B cell (primary cell): ENCODE measurements around the gene RPA3. TPM values are rescaled to one million over a fixed set of nuclear protein-coding genes. Genes with fewer than 3 reads are reported as not detected.

Experiments used
- ATAC-seq: fragments of 200-7000 bp; cut with Tn5 transposase; one replicate; pipeline ENCODE4 v1.10.0; 2021; ENCODE audit warnings: low read depth, mild to moderate bottlenecking, moderate number of reproducible peaks, moderate library complexity
- CTCF ChIA-PET: fragments of 350-600 bp; sonication (Branson Sonifier 250); formaldehyde crosslinking; loops from one replicate; lab custom pipeline; 2021; ENCODE audit warnings: antibody characterized with exemption, inconsistent platforms; lab: Charles Lee
- POLR2A ChIA-PET: fragments of 350-600 bp; sonication (Branson Sonifier 250); formaldehyde crosslinking; loops from one replicate; lab custom pipeline; 2021; ENCODE audit warnings: antibody characterized with exemption; lab: Charles Lee
- DNase-seq: peaks from one replicate; pipeline ENCODE4 v3.0.0; 2013
- H2AFZ ChIP-seq: 2 replicates; pipeline ENCODE4 v1.6.1; 2012; ENCODE audit warnings: mild to moderate bottlenecking, low read depth, low read length; ENCODE audit not compliant: insufficient read depth, poor library complexity, severe bottlenecking
- H3K27ac ChIP-seq, 2 donors: 1 replicate in 1 of 2; 2 replicates in 1 of 2; pipeline ENCODE4 v1.5.1; 2012 to 2013; ENCODE audit warnings: low read length in 2 of 2, mild to moderate bottlenecking in 2 of 2, moderate library complexity in 1 of 2
- H3K27me3 ChIP-seq, 4 experiments: fragments of 200-600 bp in 1 of 4; sonication (generic) in 1 of 4; replicated peaks in 1 of 4; 1 replicate in 2 of 4; 2 replicates in 2 of 4; pipeline versions ENCODE4 v1.6.1 to v1.7.0; 2013 to 2016; ENCODE audit warnings: low read length in 3 of 4, mild to moderate bottlenecking in 2 of 4, mixed read lengths in 1 of 4, moderate library complexity in 1 of 4; ENCODE audit not compliant: insufficient read depth in 4 of 4, control insufficient read depth in 3 of 4; ENCODE audit errors: control extremely low read depth in 1 of 4
- H3K36me3 ChIP-seq, 2 experiments: replicated peaks in 1 of 2; 1 replicate in 1 of 2; 2 replicates in 1 of 2; pipeline versions ENCODE4 v1.6.1 to v1.7.1; 2013; ENCODE audit warnings: low read length in 1 of 2; ENCODE audit not compliant: insufficient read depth in 2 of 2, control insufficient read depth in 1 of 2; ENCODE audit errors: control extremely low read depth in 1 of 2, extremely low read depth in 1 of 2
- H3K4me1 ChIP-seq, 2 donors: fragments of 200-600 bp in 1 of 2; sonication (generic) in 1 of 2; 1 replicate in 1 of 2; 2 replicates in 1 of 2; pipeline versions ENCODE4 v1.5.1 to v1.6.1; 2013 to 2017; ENCODE audit warnings: low read length in 2 of 2; ENCODE audit not compliant: control insufficient read depth in 2 of 2, insufficient read depth in 2 of 2
- H3K4me2 ChIP-seq: replicated peaks from 2 replicates; pipeline ENCODE3; 2012; ENCODE audit warnings: mild to moderate bottlenecking, low read depth, low read length; ENCODE audit not compliant: poor library complexity, severe bottlenecking
- H3K4me3 ChIP-seq, 5 experiments: fragments of 200-600 bp in 1 of 5; sonication (generic) in 1 of 5; 1 replicate in 3 of 5; 2 replicates in 2 of 5; pipeline versions ENCODE4 v1.5.1 to v1.7.0; 2011 to 2016; ENCODE audit warnings: low read length in 4 of 5, mild to moderate bottlenecking in 4 of 5, low read depth in 2 of 5, control low read depth in 1 of 5, moderate library complexity in 1 of 5; ENCODE audit not compliant: insufficient read depth in 1 of 5; ENCODE audit errors: control extremely low read depth in 1 of 5, extremely low read depth in 1 of 5
- H3K79me2 ChIP-seq: fragments of 200-600 bp; sonication (generic); one replicate; pipeline ENCODE4 v1.6.0; 2016; ENCODE audit warnings: low read length; ENCODE audit not compliant: control insufficient read depth, insufficient read depth
- H3K9ac ChIP-seq: fragments of 200-600 bp; sonication (generic); 2 replicates; pipeline ENCODE4 v1.6.1; 2017; ENCODE audit warnings: mild to moderate bottlenecking, low read length, moderate library complexity
- H3K9me3 ChIP-seq, 3 donors: one replicate each; pipeline versions ENCODE4 v1.6.1 to v1.7.1; 2013; ENCODE audit warnings: low read length in 2 of 3; ENCODE audit not compliant: control insufficient read depth in 2 of 3, insufficient read depth in 1 of 3; ENCODE audit errors: control extremely low read depth in 1 of 3
- H4K20me1 ChIP-seq: 2 replicates; pipeline ENCODE4 v1.6.0; 2012; ENCODE audit warnings: mild to moderate bottlenecking, low read length; ENCODE audit not compliant: insufficient read depth, control insufficient read depth, poor library complexity, severe bottlenecking
- H3K27ac Mint-ChIP-seq: one replicate; pipeline ENCODE4 v1.8.0; 2021; ENCODE audit warnings: mixed read lengths
- H3K27me3 Mint-ChIP-seq: one replicate; pipeline ENCODE4 v1.8.0; 2021; ENCODE audit warnings: mixed read lengths
- H3K4me1 Mint-ChIP-seq: one replicate; pipeline ENCODE4 v1.8.0; 2021; ENCODE audit warnings: mixed read lengths
- H3K4me3 Mint-ChIP-seq: one replicate; pipeline ENCODE4 v1.8.0; 2021; ENCODE audit warnings: mixed read lengths
- H3K9me3 Mint-ChIP-seq: one replicate; pipeline ENCODE4 v1.8.0; 2022; ENCODE audit warnings: mixed read lengths; ENCODE audit not compliant: insufficient read depth
- CTCF ChIP-seq: fragments of 200-600 bp; IDR thresholded peaks from one replicate; pipeline ENCODE4 v1.8.0; 2022; ENCODE audit warnings: antibody characterized with exemption, mild to moderate bottlenecking
- EZH2 ChIP-seq: IDR thresholded peaks from 2 replicates; pipeline ENCODE4 v1.6.1; 2012; ENCODE audit warnings: borderline replicate concordance, low read depth, mild to moderate bottlenecking, moderate library complexity, low read length; ENCODE audit not compliant: insufficient read depth, poor library complexity, severe bottlenecking
- WGBS: methylation state at CpG from one replicate; pipeline ENCODE4 v1.1.5; 2013; ENCODE audit warnings: missing lambda C conversion rate; ENCODE audit not compliant: insufficient coverage; 5-methylcytosine and 5-hydroxymethylcytosine counted together
- intact Hi-C: fragments of 100-400 bp; cut with micrococcal nuclease; formaldehyde crosslinking; loops from one replicate; pipeline ENCODE4 v1.10.0; 2022
- polyA plus RNA-seq: library from polyadenylated mRNA; depleted of rRNA; stranded (reverse); fragments of >200 nt; gene quantifications from 2 replicates; pipeline ENCODE4 v1.2.3, GENCODE V29; 2012
- total RNA-seq, 2 donors: library from RNA; stranded (reverse); fragments of 120-200 nt in 1 of 2; gene quantifications; 1 replicate in 1 of 2; 2 replicates in 1 of 2; pipeline versions ENCODE4 v1.2.3 to v1.2.4, GENCODE V29; 2013 to 2022

RPA3 gene
- total and polyA plus RNA-seq, 2 donors (not counting 1 experiment from before 2014, with no cell fraction given) = 25.6 to 49.3 TPM

GRCh38 chr7:7739204-7740036 is 21.0 kb upstream of the RPA3 start:
- ChIA-PET POLR2A (no interaction called here), CTCF (no interaction called here)
- Histone ChIP-seq H3K27me3 (no peaks in the 10 kb centered on the region), H3K9me3 (no peaks in the 10 kb centered on the region), H3K27ac (no peak overlapping the region), H2AFZ (no peak overlapping the region), H3K9ac (no peak overlapping the region), H3K4me1 (no peaks in the 10 kb centered on the region), H3K79me2 (peaks cover 6% of the 10 kb centered on the region), H3K36me3 (no peaks in the 10 kb centered on the region), H3K4me2 (no peak overlapping the region), H3K4me3 (no peak overlapping the region), H4K20me1 (no peaks in the 10 kb centered on the region)
- intact Hi-C loops = no loop called here
- no peak overlapping the region for H3K4me3 Mint-ChIP-seq
- H3K4me1 Mint-ChIP-seq = peaks cover 12% of the 10 kb centered on the region
- no peak for TF ChIP-seq EZH2
- TF ChIP-seq CTCF = no peak
- no peak overlapping the region for H3K27ac Mint-ChIP-seq
- WGBS = no CpG with 5 or more reads among the region's 4 CpGs
- no peaks in the 10 kb centered on the region for H3K9me3 Mint-ChIP-seq
- no peak for ATAC-seq
- no peaks in the 10 kb centered on the region for H3K27me3 Mint-ChIP-seq
- DNase-seq = no peak

- no peak overlapping the region for H3K27ac ChIP-seq
- no peaks in the 10 kb centered on the region for H4K20me1 ChIP-seq
- Mint-ChIP-seq H3K27me3 (no peaks in the 10 kb centered on the region), H3K4me3 (no peak overlapping the region), H3K4me1 (peaks cover 12% of the 10 kb centered on the region), H3K27ac (no peak overlapping the region), H3K9me3 (no peaks in the 10 kb centered on the region)
- no peak for DNase-seq
- no peak overlapping the region for H3K4me3 ChIP-seq
- no peak overlapping the region for H2AFZ ChIP-seq
- no peaks in the 10 kb centered on the region for H3K9me3 ChIP-seq
- ChIA-PET POLR2A (no interaction called here), CTCF (no interaction called here)
- H3K9ac ChIP-seq = no peak overlapping the region
- TF ChIP-seq EZH2 = no peak
- TF ChIP-seq CTCF = no peak
- H3K79me2 ChIP-seq = no peaks in the 10 kb centered on the region
- no peak overlapping the region for H3K4me2 ChIP-seq
- no peak for ATAC-seq
- intact Hi-C loops = no loop called here
- no peaks in the 10 kb centered on the region for H3K36me3 ChIP-seq
- no peaks in the 10 kb centered on the region for H3K4me1 ChIP-seq
- no peaks in the 10 kb centered on the region for H3K27me3 ChIP-seq
- 95% methylated on average over 2 of the region's 3 CpGs for WGBS
Observed at GRCh38 chr7:7738622-7739021, 20.2 kb upstream of the RPA3 start.
